Spleen (tissue), 11 donors: ENCODE data around the gene ANKS1B. TPM values are rescaled to one million over a fixed set of nuclear protein-coding genes. Genes with fewer than 3 reads are reported as not detected.

Experiments
- DNase-seq: peaks from one replicate; pipeline ENCODE4 v3.0.0-alpha.2; 2020
- H3K27ac ChIP-seq, 8 donors: fragments of 200-600 bp; sonication (generic) in 7 of 8; 1 replicate in 4 of 8; 2 replicates in 4 of 8; pipeline versions ENCODE4 v1.5.0 to v1.8.0; 2016 to 2021; ENCODE audit warnings: inconsistent platforms in 4 of 8, mild to moderate bottlenecking in 4 of 8, moderate library complexity in 1 of 8
- H3K27me3 ChIP-seq, 7 donors: fragments of 200-600 bp; sonication (generic) in 6 of 7; replicated peaks in 1 of 7; 1 replicate in 4 of 7; 2 replicates in 3 of 7; pipeline versions ENCODE4 v1.5.0 to v1.8.0; 2016 to 2021; ENCODE audit warnings: inconsistent platforms in 3 of 7, mild to moderate bottlenecking in 1 of 7
- H3K36me3 ChIP-seq, 6 donors: fragments of 200-600 bp; sonication (generic) in 5 of 6; 1 replicate in 4 of 6; 2 replicates in 2 of 6; pipeline versions ENCODE4 v1.5.0 to v1.8.0; 2016 to 2021; ENCODE audit warnings: inconsistent platforms in 2 of 6
- H3K4me1 ChIP-seq, 6 donors: fragments of 200-600 bp; sonication (generic) in 5 of 6; 1 replicate in 3 of 6; 2 replicates in 3 of 6; pipeline versions ENCODE4 v1.5.0 to v1.8.0; 2016 to 2021; ENCODE audit warnings: inconsistent platforms in 3 of 6
- H3K4me3 ChIP-seq, 8 donors: fragments of 200-600 bp; sonication (generic) in 7 of 8; 1 replicate in 4 of 8; 2 replicates in 4 of 8; pipeline versions ENCODE4 v1.5.0 to v1.8.0; 2016 to 2021; ENCODE audit warnings: inconsistent platforms in 4 of 8, mild to moderate bottlenecking in 4 of 8, moderate library complexity in 2 of 8
- H3K9me3 ChIP-seq, 8 donors: fragments of 200-600 bp; sonication (generic) in 7 of 8; 1 replicate in 4 of 8; 2 replicates in 4 of 8; pipeline versions ENCODE4 v1.5.0 to v1.8.0; 2016 to 2021; ENCODE audit warnings: inconsistent platforms in 4 of 8
- CTCF ChIP-seq, 11 experiments: fragments of 200-600 bp in 7 of 11; fragments of 450-650 bp in 4 of 11; sonication (generic) in 4 of 11; IDR thresholded peaks in 8 of 11; conservative IDR thresholded peaks in 3 of 11; 1 replicate in 7 of 11; 2 replicates in 4 of 11; pipeline versions ENCODE4 v1.4.0 to v1.8.0; 2016 to 2021; ENCODE audit warnings: antibody characterized with exemption in 11 of 11, inconsistent platforms in 4 of 11, mild to moderate bottlenecking in 1 of 11
- POLR2A ChIP-seq, 3 donors: fragments of 450-650 bp; IDR thresholded peaks; one replicate each; pipeline ENCODE4 v1.5.1; 2017; ENCODE audit warnings: antibody characterized with exemption in 3 of 3, mild to moderate bottlenecking in 1 of 3
- POLR2AphosphoS5 ChIP-seq, 3 donors: sonication (generic); formaldehyde crosslinking; IDR thresholded peaks; one replicate each; pipeline ENCODE4 v1.5.1; 2017; ENCODE audit warnings: antibody characterized with exemption in 3 of 3
- WGBS, 5 donors: extraction: QIAGEN DNeasy Blood & Tissue Kit in 3 of 5; methylation state at CpG; one replicate each; pipeline versions ENCODE4 v1.1.5 to v1.1.7; 2013 to 2018; 5-methylcytosine and 5-hydroxymethylcytosine counted together
- intact Hi-C: fragments of 100-400 bp; cut with DNase I; formaldehyde crosslinking; loops from one replicate; pipeline ENCODE4 v1.15.0; 2023; ENCODE audit warnings: low total_unique reads
- polyA plus RNA-seq, 3 donors: library from polyadenylated mRNA; stranded (reverse); fragments of 200-250 nt; gene quantifications; one replicate each; pipeline ENCODE4 v1.2.1, GENCODE V29; 2013
- total RNA-seq, 7 donors: library from RNA; depleted of rRNA in 3 of 7; stranded (reverse); fragments of >200 nt in 3 of 7; fragmentation: NEBNext Ultra II Directional in 4 of 7; extraction: Animal tissue kit (Norgen Biotek cat#: 25700) in 4 of 7; gene quantifications; one replicate each; pipeline versions ENCODE4 v1.1.0 to v1.2.1, GENCODE V29; 2016 to 2021
- donor health status: healthy with polysubstance abuse.
- donor health status: DM: no; HTN: no; CAD: no; lungs with moderate emphysema.
- donor health status: DM: no; HTN: no; CAD: no.
- donor health status: Bipolar disorder and iron deficiency.
- donor health status: healthy.
- donor health status: DM: no; HTN: no; CAD: no.
- donor health status: DM: yes; HTN: yes; CAD: no.

ANKS1B gene
- total and polyA plus RNA-seq, 10 donors: 0.21 to 8.0 (median 4.2) TPM

- no peak for DNase-seq
- intact Hi-C loops: no loop called here
- peaks cover 0 to 58% (median 17%) of the 10 kb centered on the region in 7 donors for H3K27me3 ChIP-seq
- TF ChIP-seq POLR2AphosphoS5 (IDR thresholded peaks at IDR 0.05) (no peak), CTCF (IDR thresholded peaks at IDR 0.05 in 8 of 11, conservative IDR thresholded peaks at IDR 0.05 in 3 of 11) (no peak), POLR2A (IDR thresholded peaks at IDR 0.05) (no peak)
- H3K4me3 ChIP-seq: peak overlapping the region in 7 of 8 donors; percentile 5 to 68 (median 38)
- H3K27ac ChIP-seq: peak overlapping the region in 2 of 8 donors; percentile 13 to 40
- no peaks in the 10 kb centered on the region for H3K9me3 ChIP-seq
- WGBS, 5 donors: 30 to 37% (median 34%) methylated on average over 19 to 20 of the region's 20 CpGs
- H3K36me3 ChIP-seq: no peaks in the 10 kb centered on the region
- peaks cover 0 to 22% (median 11%) of the 10 kb centered on the region in 6 donors for H3K4me1 ChIP-seq
These were observed 1.1 kb downstream of the ANKS1B start for GRCh38 chr12:99983456-99984258.

- intact Hi-C loops: no loop called here
- Histone ChIP-seq H3K36me3 (no peaks in the 10 kb centered on the region), H3K27ac (no peak overlapping the region), H3K4me1 (peaks cover 0 to 22% (median 11%) of the 10 kb centered on the region in 6 donors), H3K27me3 (peaks cover 0 to 54% (median 17%) of the 10 kb centered on the region in 7 donors), H3K9me3 (no peaks in the 10 kb centered on the region), H3K4me3 (no peak overlapping the region)
- DNase-seq: no peak
- TF ChIP-seq POLR2AphosphoS5 (IDR thresholded peaks at IDR 0.05) (no peak), POLR2A (IDR thresholded peaks at IDR 0.05) (no peak), CTCF (IDR thresholded peaks at IDR 0.05 in 8 of 11, conservative IDR thresholded peaks at IDR 0.05 in 3 of 11) (no peak)
- 63 to 73% (median 65%) methylated on average over 4 of the region's 4 CpGs for WGBS, 5 donors
These were observed 3.0 kb downstream of the ANKS1B start for GRCh38 chr12:99981639-99982190.

- no peak overlapping the region for H3K4me3 ChIP-seq
- intact Hi-C loops: no loop called here
- H3K27me3 ChIP-seq: peaks cover 0 to 33% (median 12%) of the 10 kb centered on the region in 7 donors
- DNase-seq: no peak
- no peak for TF ChIP-seq CTCF (IDR thresholded peaks at IDR 0.05 in 8 of 11, conservative IDR thresholded peaks at IDR 0.05 in 3 of 11)
- no peak for TF ChIP-seq POLR2A (IDR thresholded peaks at IDR 0.05)
- TF ChIP-seq POLR2AphosphoS5 (IDR thresholded peaks at IDR 0.05): no peak
- no peaks in the 10 kb centered on the region for H3K9me3 ChIP-seq
- peaks cover 0 to 10% (median 7%) of the 10 kb centered on the region in 6 donors for H3K4me1 ChIP-seq
- H3K36me3 ChIP-seq: no peaks in the 10 kb centered on the region
- WGBS, 5 donors: 58 to 75% (median 65%) methylated on average over 2 of the region's 2 CpGs
- H3K27ac ChIP-seq: no peak overlapping the region
These were observed 5.3 kb downstream of the ANKS1B start for GRCh38 chr12:99979471-99979870.

GRCh38 chr12:99978152-99978551 is 6.6 kb downstream of the ANKS1B start:
- no peak overlapping the region for H3K4me3 ChIP-seq
- H3K27me3 ChIP-seq: peaks cover 0 to 20% (median 0%) of the 10 kb centered on the region in 7 donors
- WGBS, 5 donors: 72 to 83% (median 79%) methylated on average over 1 of the region's 1 CpG
- H3K9me3 ChIP-seq: peaks cover 0 to 4% (median 0%) of the 10 kb centered on the region in 8 donors
- no peak for TF ChIP-seq POLR2A (IDR thresholded peaks at IDR 0.05)
- no peak for TF ChIP-seq CTCF (IDR thresholded peaks at IDR 0.05 in 8 of 11, conservative IDR thresholded peaks at IDR 0.05 in 3 of 11)
- no peak for TF ChIP-seq POLR2AphosphoS5 (IDR thresholded peaks at IDR 0.05)
- H3K27ac ChIP-seq: no peak overlapping the region
- no peak for DNase-seq
- H3K4me1 ChIP-seq: no peaks in the 10 kb centered on the region
- no peaks in the 10 kb centered on the region for H3K36me3 ChIP-seq
- intact Hi-C loops: no loop called here
